AG08395 (cell line): ENCODE results near the gene NDN.

Source experiments
- DNase-seq: peaks from one replicate; pipeline ENCODE4 v3.0.0; 2012; ENCODE audit warnings: mixed read lengths, low spot score

The NDN gene

GRCh38 chr15:23642413-23643044 lies 44.6 kb downstream of the NDN start:
- DNase-seq = peak; percentile 69
